HG03439 (cell line): ENCODE results near the gene EXD3.
"Not testable (repeated sequence)": the region's sequence is repeated elsewhere in the genome, so short reads cannot be mapped to it uniquely, and the experiment has no call there.

Experiments used
- ATAC-seq: cut with Tn5 transposase; IDR thresholded peaks from one replicate; pipeline ENCODE4 v1.9.1; 2021; ENCODE audit warnings: mild to moderate bottlenecking, moderate library complexity; ENCODE audit not compliant: unreplicated experiment

EXD3 gene

DNA sequence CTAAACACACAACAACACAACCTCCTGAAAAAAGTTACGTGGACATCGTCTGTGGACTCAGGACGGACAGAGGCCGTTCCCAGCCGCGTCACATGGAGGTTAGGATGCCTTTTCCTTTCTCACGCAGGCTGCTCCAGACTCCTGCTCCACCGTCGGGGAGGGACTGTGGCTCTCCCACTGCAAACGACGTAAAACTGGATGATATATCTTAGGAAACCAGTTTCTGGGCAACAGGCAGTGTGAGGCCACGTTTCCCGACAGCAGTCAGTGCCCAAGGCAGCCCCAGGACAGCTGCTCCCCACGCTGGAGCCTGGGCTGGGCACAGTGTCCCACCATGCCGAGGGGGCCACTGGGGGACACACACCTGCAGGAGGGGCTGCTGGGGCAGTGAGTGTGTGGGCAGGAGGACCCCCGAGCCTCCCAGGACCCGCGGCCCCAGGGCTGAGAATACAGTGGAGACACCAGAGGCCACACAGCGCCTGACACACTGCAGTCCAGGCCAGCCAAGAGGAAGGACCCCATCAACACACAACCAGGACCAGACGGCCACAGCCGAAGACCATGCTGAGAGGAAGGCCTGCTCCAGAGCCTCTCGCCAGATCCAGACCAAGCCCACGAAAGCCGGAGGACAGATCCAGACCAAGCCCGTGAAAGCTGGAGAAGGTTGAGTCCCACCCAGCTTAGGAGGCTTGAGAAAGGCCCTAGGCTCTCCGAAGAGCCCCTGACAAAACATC, 26.2 kb downstream of the EXD3 start:
- no peak for ATAC-seq

GRCh38 chr9:137396227-137396626, 26.7 kb downstream of the EXD3 start:
- no peak for ATAC-seq

DNA sequence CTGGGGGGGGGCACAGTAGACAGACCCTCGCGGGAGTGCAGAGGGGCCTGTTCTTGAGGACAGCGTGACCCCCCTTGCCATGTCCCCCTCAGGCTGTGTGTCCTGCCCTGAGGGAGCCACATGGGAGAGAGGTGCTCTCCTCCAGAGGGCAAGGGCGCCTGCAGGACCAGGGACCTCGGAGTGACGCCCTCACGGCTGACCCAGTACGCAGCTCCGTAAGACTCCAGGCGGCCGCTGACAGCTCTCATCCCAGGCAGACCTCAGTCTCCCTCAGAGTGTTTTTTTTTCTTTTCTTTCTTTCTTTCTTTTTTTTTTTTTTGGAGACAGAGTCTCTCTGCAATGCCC, 27.3 kb downstream of the EXD3 start:
- no peak for ATAC-seq

- ATAC-seq = no peak
Observed at GRCh38 chr9:137394866-137395665, 27.9 kb downstream of the EXD3 start.

DNA sequence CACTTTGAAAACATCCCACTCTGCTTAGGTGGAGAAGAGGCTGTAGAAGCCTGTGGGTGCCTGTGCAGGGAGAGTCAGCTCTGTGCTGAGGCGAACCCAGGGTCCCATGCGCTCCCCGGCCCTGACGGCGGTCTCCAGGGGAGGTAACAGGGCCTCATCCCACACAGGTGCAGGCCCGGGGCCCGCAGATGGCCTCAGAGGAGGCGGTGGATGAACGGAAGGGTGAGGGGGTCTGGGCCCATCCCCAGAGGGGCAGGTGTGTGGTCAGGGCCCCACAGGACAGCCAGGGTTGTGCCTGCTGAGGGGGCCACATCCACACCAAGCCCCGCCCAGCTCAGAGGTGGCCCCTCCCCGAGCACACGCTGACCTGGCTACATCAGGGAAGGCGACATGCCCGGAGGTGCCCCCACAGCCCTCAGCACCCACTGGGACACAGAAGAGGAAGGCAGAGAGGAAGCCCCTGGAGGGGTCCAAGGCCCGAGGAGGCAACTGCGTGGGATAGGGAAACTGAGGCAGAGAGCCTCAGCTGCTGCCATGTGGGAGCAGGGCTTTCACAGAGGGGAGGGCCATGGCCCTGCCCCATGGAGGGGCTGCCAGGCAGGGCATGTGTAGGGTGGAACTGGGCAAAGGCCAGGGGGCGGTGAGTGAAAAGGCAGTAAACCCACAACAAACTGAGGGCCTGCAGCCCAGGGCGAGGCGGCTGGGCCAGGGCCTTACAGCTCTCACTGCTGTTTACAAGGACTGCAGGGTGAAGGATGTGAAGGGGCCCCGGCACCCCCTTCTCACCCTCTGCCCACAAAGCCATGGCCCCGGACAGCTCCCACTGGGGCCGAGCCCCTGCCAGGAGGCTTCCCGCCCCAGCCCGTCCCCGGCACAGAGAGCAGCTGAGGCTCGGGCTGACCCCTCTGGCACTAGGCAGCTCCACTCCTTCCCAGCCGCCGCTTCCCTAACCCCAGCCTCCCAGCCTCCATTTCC, 29.5 kb downstream of the EXD3 start:
- ATAC-seq = no peak

GRCh38 chr9:137392232-137393007, 30.5 kb downstream of the EXD3 start:
- ATAC-seq = no peak

DNA sequence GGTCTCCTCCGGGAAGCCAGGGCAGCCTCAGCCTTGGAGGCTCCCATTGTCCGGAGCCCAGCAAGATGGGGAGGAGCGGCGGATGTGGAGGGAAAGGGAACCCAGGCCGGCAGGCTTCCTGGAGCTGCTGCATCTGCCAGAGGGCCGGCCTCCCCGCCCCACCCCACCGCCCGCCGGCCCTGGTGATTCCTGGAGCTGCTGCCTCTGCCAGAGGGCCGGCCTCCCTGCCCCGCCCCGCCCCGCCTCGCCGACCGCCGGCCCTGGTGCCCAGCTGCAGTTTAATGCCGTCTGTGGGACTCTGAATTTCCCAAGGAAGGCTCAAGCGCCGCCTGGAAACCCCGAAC, 31.6 kb downstream of the EXD3 start:
- no peak for ATAC-seq

GRCh38 chr9:137390553-137391410, 32.2 kb downstream of the EXD3 start:
- no peak for ATAC-seq

DNA sequence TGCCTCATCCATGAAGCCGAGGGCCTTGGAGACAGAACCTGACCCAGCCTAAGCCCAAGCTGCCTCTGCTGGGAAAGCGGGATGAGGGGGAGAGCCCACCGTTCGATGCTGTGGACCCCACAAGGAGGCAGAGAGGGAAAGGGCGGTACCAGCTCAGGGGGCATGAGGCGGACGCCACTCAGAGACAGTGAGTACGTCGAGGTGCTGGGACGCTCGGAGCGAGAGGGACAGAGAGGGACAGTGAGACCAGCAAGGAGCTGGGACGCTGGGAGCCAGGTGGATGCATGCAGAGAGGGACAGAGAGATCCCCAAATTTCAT, 33.6 kb downstream of the EXD3 start:
- ATAC-seq = no peak

DNA sequence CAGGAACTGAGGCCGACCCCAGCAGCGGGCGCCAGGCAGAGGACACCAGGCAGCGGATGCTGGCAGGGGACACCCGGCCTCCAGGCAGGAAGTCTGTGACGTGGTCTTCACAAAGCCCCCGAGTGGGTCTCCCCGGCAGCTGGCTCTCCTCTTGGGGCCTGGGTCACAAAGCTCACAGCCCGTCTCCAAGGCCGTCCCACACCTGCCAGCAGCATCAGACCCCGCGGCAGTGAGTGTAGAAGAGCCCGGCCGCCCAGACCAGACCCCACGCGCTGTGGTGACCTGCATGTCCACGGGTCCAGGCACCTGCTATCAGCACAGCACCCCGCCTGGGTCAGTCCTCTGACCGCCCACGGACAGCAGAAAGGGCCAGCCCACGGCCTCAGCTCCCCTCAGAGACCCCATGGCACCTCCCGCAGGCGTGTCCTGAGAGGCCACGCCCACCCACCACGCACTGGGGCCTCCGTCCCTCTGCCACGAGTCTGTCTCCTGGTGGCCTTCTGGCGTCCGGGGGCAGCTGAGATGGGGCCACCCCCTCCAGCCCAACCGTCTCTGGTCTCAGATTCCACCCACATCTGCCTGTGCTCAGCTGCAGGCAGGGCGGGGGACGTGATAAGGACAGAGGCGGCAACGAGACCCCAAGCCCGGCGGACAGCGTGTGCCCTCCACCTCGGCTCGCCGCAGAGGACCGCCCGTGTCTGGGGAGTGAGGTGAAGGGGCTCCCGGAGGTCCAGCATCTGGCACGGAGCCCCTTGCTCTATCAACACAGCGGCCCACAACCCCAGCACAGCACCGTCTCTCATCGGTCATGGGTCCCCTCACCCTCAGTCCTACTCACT, 34.2 kb downstream of the EXD3 start:
- ATAC-seq = no peak

DNA sequence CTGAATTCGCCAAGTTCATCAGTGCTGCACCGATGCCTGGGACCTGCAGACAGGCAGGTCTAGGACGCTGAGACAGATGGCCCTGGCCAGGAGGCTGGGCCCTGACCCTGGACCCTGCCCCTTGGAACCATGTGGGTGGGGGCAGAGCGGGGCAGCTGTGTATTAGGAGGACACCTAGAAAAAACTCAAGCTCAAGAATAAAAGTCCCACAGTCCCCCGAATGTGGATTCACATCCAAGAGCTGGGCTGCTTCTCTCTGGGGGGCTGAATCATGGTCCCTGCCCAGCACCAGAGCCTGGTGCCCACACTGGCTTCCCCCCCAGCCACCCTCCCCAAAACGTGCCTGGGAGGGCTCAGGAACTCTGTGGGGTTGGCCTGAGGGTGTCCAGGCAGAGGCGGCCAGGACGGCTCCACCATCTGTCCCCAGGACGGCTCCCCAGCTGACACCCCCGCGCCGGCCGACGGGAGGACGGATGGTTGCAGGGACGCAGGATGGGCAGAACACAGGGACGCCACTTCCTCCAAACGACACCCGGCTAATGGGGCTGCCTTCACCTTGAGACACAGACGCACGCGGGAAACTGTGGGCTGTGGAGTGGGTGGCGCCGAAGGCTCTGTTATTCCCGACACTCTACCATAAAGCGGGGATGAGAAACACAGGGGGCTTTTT, 34.9 kb downstream of the EXD3 start:
- no peak for ATAC-seq

DNA sequence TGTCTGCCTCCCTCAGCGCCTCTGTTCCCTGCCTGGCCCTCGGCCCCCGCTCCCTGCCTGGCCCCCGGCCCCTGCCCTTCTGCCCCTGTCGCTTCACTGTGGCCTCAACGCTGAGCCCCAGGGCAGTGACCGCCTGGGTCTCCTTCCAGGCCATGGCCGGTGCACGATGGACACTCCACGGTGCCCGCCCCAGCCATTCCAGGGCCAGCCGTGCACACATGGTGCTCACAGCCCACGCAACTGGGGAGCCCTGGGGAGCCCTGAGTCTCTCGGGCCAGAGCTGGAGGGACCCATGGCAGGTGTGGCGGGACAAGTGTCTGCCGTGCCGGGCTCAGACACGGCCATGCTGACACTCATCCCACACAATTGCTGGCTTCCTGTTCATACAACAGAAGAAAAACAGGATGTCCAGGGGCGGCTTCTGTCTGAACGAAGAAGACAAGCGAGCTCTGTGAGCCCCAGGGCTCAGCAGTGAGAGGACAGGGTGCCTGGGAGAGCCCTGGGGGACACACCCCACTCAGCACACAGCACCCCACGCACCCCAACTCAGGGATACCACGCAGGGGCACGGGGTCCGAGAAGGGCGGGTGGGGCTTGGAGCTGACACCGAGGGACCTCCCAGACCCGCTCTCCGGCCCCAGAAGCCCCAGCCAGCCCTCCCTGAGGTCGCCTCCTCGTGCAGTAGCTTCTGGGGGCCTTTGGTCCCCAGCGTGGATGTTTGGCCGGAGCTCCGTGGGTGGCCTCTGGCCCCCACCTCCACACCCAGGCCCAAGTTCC, 35.7 kb downstream of the EXD3 start:
- ATAC-seq = no peak

DNA sequence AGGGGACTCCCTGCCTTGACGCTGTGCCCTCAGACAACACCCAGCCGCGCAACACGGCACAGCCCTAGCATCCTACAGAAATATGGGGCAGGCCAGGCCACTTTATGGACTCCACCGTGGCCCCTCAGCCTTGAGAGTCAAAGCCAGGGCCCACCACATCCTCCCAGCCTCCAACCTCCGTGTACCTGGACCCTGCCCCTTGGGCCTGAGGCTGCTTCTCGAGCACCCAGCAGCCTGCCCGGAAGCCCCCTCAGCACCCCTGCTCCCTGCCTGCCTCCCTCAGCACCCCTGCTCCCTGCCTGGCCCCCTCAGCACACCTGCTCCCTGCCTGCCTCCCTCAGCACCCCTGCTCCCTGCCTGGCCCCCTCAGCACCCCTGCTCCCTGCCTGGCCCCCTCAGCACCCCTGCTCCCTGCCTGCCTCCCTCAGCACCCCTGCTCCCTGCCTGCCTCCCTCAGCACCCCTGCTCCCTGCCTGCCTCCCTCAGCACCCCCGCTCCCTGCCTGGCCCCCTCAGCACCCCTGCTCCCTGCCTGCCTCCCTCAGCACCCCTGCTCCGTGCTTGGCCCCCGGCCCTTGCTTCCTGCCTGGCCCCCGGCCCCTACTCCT, 36.4 kb downstream of the EXD3 start:
- ATAC-seq = not testable (repeated sequence)

GRCh38 chr9:137385061-137385655, 37.8 kb downstream of the EXD3 start:
- no peak for ATAC-seq

DNA sequence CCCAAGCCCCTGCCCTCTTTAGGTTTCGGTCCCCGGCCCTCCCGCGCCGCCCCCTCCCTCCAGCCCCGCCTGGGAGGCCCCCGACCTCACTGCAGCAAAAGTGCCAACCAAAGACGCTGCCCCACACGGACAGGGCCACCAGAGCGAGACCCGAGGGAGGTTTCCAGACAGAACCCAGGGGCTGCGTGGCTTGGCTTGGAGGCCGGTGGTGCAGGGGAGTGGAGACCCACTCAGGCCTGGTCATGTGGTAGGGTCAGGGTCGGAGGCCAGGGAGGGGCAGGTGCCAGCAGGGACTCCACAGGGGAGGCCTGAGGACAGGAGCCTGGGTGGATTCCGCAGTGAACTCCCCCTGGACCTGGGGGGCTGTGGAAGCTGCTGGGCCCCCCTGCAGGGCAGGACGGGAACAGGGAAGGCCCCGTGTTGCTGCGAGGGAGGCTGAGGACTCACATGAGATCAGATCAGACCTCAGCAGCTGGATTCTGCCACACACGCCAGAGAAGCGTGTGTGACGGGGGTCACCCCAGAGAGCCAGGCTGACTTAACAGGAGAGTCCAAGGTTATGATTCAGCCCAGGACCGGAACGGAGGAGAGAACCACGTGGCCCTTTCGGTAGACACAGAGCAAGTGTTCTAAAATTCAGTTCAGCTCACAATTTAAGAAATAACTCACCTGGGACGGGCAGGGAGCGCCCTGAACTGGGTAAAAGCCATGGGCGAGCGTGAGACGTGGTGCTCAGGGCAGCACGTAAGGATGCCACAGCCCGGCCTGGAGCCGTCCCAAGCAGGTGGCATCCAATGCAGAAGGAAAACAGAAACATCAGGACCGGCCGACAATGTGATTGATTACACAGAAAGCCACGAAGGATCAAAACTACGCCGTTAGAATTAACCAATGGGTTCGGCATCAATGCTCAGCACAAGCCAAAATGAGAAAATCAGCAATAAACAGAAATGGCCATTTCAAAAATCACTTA, 38.9 kb downstream of the EXD3 start:
- ATAC-seq = no peak
